Endometrial microvascular endothelial cells (primary cell): ENCODE measurements around the gene SMCHD1. TPM values are rescaled to one million over a fixed set of nuclear protein-coding genes. Genes with fewer than 3 reads are reported as not detected.
"Not testable (repeated sequence)": the region's sequence is repeated elsewhere in the genome, so short reads cannot be mapped to it uniquely, and the experiment has no call there.

Experiments used
- in situ Hi-C: cut with HindIII; loops from 2 replicates; pipeline ENCODE4 v1.10.0; 2017; ENCODE audit warnings: low sequenced_read_pairs, low pct_unique_long_range_greater_than_20kb; ENCODE audit errors: inconsistent ontology term
- total RNA-seq: library from RNA; depleted of rRNA; stranded (reverse); fragments of >200 nt; gene quantifications from one replicate; pipeline ENCODE4 v1.2.3, GENCODE V29; 2015; ENCODE audit errors: inconsistent ontology term

SMCHD1 gene
- total RNA-seq, 1 donor from 2014 or later = 27.6 TPM

- in situ Hi-C loops = no loop called here
Measured at GRCh38 chr18:2656237-2656980, 883 bp downstream of the SMCHD1 start.

GRCh38 chr18:2656981-2657512 is 1.5 kb downstream of the SMCHD1 start:
- in situ Hi-C loops = no loop called here

DNA sequence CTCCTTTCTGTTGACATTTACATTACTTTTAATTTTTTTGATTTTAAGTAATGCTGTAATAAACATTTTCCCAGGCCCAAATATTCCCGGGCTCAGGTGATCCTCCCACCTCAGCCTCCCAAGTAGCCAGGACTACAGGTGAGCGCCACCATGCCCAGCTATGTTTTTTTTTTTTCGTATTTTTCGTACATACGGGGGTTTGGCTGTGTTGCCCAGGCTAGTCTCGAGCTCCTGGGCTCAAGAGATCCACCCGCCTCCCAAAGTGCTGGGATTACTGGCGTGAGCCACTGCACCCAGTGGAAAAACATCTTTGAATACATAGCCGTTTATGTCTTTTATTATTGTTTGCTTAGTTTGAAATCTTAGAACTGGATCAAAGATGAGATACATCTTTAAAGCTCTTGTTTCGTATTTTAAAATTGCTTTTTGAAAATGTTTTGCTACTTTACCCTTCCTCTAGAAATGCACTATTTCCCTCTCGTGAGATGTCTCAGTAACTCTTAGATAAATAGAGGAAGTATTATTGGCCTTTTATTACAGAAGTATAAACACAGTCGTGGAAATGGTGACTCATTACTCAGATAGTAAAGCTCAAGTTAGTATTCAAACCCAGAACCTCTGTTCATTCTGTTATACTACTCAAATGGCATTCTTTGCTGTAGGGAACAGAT is 2.4 kb downstream of the SMCHD1 start:
- in situ Hi-C loops = no loop called here

GRCh38 chr18:2660849-2661248 is 5.3 kb downstream of the SMCHD1 start:
- in situ Hi-C loops = not testable (repeated sequence)

GRCh38 chr18:2662288-2662687 is 6.8 kb downstream of the SMCHD1 start:
- in situ Hi-C loops = not testable (repeated sequence)

DNA sequence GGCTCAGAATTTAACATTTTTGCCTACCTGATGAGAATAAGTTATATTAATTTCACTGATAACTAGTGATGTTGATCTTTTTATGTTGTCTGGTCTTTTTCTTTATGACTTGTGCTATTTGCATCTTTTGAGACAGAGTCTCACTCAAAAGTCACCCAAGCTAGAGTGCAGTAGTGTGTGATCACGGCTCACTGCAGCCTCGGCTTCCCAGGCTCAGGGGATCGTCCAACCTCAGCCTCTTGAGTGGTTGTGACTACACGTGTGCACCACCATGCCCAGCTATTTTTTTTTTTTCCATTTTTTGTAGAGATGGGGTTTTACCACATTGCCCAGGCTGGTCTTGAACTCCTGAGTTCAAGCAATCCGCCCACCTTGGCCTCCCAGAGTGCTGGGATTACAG is 7.5 kb downstream of the SMCHD1 start:
- in situ Hi-C loops = no loop called here

DNA sequence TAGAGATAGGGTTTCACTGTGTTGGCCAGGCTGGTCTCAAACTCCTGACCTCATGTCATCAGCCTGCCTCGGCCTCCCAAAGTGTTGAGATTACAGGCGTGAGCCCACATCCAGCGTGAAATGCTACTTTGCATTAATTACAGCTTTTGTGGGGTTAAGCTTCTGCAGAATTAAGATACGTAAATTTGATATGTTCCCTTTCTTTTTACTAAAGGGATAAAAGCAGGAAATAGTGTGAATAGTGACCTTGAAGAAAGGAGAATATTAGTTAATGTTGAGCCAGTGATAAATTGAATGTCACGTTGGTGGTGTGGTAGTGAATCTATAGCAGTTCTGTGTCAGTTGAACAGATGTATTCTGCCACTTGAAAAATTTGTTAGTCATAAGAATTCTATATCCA is 16.9 kb downstream of the SMCHD1 start:
- in situ Hi-C loops = no loop called here

DNA sequence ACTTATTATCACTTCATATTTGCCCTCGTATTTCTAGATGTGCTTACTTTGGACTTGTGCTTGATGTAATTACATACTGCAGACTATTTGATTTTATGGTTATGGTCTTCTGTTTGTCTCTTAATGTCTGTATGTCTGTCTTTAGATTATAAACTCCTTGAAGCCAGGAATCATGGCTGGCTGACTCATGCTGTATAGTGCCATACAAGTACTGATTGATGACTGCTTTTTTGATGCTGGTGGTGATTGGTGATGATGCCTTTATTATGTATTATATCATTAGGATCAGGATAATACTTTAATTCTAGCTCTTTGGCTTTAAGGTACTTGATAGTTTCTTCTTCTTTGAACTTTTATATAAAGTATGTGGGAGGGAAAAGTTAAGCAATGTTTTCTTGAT is 17.3 kb downstream of the SMCHD1 start:
- in situ Hi-C loops = no loop called here

DNA sequence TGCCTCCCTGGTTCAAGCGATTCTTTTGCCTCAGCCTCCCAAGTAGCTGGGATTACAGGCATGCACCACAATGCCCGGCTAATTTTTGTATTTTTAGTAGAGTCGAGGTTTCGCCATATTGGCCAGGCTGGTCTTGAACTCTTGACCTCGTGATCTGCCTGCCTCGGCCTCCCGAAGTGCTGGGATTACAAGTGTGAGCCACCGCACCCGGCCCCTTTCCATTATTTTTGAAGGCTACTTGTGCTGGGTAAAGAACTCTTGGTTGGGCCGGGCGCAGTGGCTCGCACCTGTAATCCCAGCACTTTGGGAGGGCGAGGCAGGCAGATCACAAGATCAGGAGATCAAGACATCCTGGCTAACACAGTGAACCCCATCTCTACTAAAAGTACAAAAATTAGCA is 23.4 kb downstream of the SMCHD1 start:
- in situ Hi-C loops = not testable (repeated sequence)

GRCh38 chr18:2680216-2680792 is 24.8 kb downstream of the SMCHD1 start:
- in situ Hi-C loops = no loop called here

- in situ Hi-C loops = no loop called here
Measured at GRCh38 chr18:2681993-2682603, 26.6 kb downstream of the SMCHD1 start.

DNA sequence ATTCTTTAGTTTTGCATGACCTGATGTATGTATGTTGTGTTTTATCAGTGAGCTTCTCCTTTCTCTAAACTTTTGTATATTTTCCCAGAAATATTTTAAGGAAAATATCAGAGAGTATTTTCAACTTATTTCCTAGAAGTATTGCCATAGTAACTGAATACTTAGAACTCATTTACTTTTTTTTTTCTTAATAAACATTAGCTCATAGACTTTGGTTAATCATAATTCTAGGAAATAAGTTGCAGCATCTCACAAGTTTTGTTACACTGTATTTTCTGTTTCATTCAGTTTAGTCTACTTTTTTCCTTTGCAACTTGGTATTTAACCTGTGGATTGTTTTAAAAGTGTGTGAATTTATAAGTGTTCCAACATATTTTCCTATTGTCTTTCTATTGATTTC is 27.5 kb downstream of the SMCHD1 start:
- in situ Hi-C loops = no loop called here

GRCh38 chr18:2686349-2686968 is 30.9 kb downstream of the SMCHD1 start:
- in situ Hi-C loops = no loop called here

DNA sequence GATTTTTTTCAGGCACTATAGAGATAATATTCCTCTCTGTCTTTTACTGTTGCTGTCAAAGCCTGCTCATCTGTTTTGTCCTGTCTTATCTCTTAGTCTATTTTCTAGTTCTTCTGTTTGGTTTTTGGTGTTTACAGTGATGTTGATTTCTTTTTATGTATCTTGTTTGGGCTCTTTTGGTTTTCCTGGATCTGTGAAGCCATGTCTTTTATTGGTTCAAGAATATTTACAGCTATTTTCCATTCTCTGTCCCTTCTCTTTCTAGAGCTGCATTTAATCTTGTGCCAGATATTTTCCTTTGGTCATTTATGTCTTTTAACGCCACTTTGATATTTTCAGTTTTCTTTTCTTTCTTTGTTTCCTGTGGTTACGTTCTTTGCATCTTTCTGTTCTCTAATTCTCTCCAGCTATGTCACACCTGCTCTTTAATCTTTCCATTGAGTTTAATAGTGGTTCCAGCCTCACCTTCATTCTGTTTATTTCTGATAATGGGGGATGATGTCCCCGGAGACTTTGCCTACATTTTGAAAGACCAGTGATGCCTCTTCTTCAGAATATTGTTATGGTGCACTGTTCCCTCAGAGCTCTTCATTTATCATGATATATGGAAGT is 32.0 kb downstream of the SMCHD1 start:
- in situ Hi-C loops = no loop called here

DNA sequence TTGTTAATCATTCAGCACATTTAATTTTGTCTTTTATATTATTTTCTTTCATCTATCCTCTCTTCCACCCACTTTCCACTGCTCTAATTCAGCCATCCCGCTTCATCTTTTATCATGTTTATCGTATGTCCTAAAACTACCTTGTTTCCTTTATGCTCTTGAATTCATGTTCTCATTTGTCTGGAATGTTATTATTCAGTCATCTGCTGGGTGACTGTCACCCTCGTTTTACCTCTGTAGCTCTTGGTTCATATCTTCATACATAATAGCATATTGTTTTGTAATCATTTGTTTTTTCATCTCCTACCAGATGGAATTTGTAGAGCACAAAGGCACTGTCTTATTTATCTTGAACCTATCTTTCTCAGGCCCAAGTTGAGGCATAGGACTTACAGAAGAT is 37.0 kb downstream of the SMCHD1 start:
- in situ Hi-C loops = no loop called here

- in situ Hi-C loops = no loop called here
Measured at GRCh38 chr18:2697184-2697583, 41.7 kb downstream of the SMCHD1 start.

- in situ Hi-C loops = no loop called here
Measured at GRCh38 chr18:2699001-2699400, 43.5 kb downstream of the SMCHD1 start.

- in situ Hi-C loops = no loop called here
Measured at GRCh38 chr18:2704541-2704940, 49.0 kb downstream of the SMCHD1 start.

- in situ Hi-C loops = no loop called here
Measured at GRCh38 chr18:2706903-2707302, 51.4 kb downstream of the SMCHD1 start.
